Ureter (tissue), 1 donor: ENCODE measurements around the gene FOXD1. TPM values are rescaled to one million over a fixed set of nuclear protein-coding genes. Genes with fewer than 3 reads are reported as not detected.
"Not testable (repeated sequence)": the region's sequence is repeated elsewhere in the genome, so short reads cannot be mapped to it uniquely, and the experiment has no call there.

Source experiments
- DNase-seq: peaks from one replicate; pipeline ENCODE4 v3.0.0-alpha.2; 2020; ENCODE audit warnings: low spot score
- total RNA-seq: library from RNA; stranded (reverse); gene quantifications from one replicate; pipeline ENCODE4 v1.2.4, GENCODE V29; 2023
- donor health status: DM: yes; HTN: yes; CAD: no.

FOXD1 gene
- total RNA-seq = 1.1 TPM

DNA sequence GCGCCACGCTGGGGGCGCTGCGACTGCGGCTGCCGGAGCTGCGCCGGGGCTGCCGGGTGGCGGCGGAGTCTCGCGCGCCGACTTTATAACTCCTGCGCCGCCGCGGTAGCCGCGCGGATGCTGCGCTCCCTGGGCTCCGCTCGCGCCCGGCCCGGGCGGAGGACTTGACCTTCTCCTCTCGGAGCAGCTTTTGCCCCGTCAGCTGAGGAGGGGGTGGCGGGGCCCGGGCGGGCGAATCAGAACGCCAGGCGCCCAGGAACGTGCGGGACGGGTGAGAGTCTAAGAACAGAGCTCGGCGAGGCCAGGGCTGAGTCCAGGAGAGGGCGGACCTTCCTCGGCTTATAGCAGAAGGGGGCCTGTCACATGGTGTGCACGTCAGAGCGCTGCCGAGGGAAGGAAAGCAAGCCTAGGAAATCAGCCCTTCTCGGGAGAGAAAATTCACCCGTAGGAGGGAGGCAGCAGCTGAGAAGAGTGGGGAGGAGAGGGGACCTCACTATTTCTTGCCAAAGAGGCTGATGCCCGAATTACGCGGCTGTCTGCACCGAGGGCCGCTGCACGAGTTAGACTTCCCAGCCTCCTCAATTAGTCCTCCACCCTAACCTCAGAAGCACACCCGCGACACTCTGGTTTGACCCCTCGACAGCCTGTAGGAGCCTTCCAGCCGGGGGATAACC is at the start of gene FOXD1:
FOXD1 (minus strand) TSS at position 315 of the 674 bp plus-strand sequence. CDS start 415 bp downstream, outside the sequence.
- no peak for DNase-seq

DNA sequence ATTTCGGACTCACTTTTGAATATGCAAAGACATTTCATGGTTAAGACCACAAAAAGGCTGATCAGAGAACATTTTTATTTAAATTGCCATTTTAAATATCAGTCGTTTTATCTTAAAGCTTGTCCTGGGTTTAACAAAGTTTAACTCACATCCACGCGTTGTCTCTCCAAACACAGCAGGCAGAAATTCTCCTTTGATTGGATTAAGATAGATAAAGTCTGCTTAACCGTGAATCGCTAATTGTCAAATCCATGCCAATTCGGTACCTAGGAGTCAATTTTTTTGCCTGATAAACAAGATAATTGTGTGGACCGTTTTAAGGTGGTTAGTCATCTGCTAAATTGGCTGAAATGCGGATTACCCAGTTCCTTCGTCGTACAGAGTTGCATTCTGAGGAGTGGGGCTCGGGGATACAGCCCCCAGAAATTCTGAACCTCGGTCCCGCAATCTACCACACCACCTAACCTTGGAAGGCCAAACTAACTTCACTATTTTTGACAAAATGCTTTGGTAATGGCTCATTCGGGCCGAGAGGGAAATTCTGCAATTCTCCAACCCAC is 49.0 kb upstream of the FOXD1 start:
- no peak for DNase-seq

DNA sequence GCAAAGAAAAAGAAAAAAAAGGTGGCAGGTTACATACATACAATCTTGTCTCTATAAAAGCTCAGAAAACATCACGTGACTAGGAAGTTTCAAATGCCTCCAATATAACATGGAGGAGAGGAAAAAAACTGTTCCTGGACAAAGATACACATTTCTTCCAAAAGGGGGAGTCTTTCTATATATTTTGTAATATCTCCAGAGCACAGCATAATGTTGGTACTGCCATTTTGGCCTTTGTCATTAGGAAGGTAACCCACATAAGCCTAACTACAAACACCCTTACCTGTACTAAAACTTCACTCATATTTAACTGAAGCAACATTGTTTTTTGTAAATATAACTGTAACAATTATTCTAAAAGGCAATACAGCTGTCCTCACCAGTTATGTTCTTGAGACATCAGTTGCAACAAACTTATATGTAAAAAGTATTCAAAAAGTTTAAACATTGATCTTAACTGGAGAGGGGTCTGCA is 48.4 kb upstream of the FOXD1 start:
- DNase-seq = no peak

- no peak for DNase-seq
These were observed 47.3 kb upstream of the FOXD1 start for GRCh38 chr5:73495772-73496335.

GRCh38 chr5:73494721-73495120 is 46.1 kb upstream of the FOXD1 start:
- DNase-seq = no peak

DNA sequence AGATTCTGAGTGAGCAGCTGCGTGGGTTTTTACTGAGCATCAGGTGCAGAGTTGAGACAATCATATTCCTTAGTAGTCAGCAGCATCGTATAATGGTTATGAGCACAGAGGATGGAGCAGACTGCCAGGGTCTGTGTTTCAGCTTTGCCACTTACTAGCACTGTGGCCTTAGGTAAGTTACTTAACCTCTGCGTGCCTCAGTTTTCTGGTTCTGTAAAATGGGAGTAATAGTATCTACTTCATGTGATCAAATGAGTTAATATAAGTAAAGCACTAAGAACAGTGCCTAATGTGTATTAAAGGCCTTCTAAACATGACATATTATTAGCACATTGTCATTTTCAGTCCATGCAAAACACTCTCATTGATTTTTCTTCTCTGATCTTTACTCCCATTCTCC is 44.8 kb upstream of the FOXD1 start:
- DNase-seq = no peak

GRCh38 chr5:73491155-73491554 is 42.6 kb upstream of the FOXD1 start:
- no peak for DNase-seq

GRCh38 chr5:73490088-73490487 is 41.5 kb upstream of the FOXD1 start:
- DNase-seq = no peak

GRCh38 chr5:73488806-73489205 is 40.2 kb upstream of the FOXD1 start:
- DNase-seq = no peak

DNA sequence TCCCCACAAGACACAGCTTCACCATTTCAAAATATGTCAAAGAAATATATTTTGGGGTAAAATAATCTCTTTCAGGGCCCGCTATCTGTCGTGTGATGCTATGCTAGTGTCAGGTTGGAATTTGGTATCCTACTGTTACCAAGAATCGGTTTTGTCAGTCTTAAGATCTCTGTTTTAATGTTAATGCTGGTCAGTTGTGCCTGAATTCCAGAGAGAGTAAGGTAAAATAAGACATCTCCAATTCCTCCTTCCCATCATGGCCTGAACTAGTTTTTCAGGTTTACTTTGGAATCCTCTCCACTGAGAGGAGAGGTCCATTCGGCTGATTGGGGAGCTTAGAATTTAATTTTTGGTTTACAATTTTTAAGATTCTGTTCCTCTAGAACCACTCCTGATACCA is 39.2 kb upstream of the FOXD1 start:
- DNase-seq = no peak

DNA sequence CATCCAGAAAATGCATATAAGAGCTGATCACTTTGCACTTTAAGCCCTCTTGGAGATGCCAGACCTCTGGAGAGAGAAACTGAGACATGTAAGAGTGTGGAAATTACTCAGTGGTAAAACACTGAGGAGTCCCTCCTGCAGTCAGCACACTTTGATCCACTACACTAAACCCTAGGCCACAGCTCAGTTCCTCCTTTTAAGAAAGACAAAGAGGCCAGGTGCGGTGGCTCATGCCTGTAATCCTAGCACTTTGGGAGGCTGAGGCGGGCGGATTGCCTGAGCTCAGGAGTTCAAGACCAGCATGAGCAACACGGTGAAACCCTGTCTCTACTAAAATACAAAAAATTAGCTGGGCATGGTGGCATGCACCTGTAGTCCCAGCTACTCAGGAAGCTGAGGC is 38.7 kb upstream of the FOXD1 start:
- not testable (repeated sequence) for DNase-seq

GRCh38 chr5:73486119-73486899 is 37.7 kb upstream of the FOXD1 start:
- no peak for DNase-seq

GRCh38 chr5:73485715-73486114 is 37.1 kb upstream of the FOXD1 start:
- no peak for DNase-seq

DNA sequence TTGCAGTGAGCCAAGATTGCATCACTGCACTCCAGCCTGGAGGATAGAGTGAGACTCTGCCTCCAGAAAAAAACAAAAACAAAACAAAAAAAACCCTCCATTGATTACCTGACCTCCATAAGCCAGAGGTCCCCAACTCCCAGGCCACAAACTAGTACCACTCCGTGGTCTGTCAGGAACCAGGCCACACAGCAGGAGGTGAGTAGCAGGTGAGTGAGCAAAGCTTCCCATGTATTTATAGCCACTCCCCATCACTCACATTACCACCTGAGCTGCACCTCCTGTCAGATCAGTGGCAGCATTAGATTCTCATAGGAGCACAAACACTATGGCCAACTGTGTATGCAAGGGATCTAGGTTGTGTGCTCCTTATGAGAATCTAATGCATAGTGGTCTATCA is 35.9 kb upstream of the FOXD1 start:
- DNase-seq = no peak

DNA sequence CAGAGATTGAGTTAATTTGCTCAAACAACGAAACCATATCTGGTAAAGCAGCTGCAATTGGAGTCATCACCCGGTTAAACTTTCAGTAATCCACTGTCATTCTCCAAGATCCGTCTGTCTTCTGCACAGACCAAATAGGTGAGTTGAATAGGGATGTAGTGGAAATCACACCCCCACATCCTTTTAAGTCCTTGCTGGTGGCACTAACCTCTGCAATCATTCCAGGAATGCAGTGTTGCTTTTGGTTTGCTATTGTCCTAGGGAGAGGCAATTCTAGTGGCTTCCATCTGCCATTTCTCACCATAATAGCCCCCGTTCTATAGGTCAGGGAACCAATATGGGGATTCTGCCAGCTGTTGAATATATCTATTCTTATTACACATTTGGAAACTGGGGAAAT is 35.1 kb upstream of the FOXD1 start:
- no peak for DNase-seq

- no peak for DNase-seq
These were observed 34.0 kb upstream of the FOXD1 start for GRCh38 chr5:73482383-73483136.

DNA sequence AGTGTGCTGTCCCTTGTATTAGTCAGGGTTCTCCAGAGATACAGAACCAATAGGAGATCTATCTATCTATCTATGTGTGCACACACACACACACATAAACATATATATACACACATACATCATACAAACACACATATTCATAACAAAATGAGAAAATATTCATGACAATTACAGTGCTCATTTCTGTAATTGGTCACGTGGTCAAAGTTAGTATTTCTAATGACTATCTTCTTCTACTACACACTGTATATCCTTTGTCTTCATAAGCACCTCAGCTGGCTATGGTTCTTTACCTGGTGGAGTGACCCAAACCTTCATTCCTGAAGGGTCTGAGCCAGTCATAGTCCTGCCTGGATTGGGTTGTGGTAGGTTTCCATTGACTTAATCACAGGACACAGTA is 31.9 kb upstream of the FOXD1 start:
- DNase-seq = no peak

DNA sequence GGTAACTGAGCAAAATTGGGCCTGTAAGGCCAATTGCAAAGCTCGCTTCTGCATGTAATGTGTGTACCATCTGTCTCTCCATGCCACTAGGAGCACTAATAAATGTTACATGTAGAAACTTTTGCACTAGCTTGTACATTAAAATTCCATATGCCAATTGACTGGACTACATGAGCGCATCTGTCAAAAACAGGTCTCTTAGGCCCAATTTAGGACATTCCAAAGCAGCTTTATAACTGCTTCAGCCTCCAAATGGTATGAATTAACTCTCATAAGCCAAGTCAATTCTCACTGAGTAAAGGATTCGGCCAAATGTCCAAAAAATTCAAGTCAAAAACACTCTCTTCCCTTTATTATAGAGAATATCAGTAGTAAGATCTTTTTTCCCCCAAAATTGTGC is 23.5 kb upstream of the FOXD1 start:
- DNase-seq = no peak

- no peak for DNase-seq
These were observed 23.1 kb upstream of the FOXD1 start for GRCh38 chr5:73471654-73472053.

DNA sequence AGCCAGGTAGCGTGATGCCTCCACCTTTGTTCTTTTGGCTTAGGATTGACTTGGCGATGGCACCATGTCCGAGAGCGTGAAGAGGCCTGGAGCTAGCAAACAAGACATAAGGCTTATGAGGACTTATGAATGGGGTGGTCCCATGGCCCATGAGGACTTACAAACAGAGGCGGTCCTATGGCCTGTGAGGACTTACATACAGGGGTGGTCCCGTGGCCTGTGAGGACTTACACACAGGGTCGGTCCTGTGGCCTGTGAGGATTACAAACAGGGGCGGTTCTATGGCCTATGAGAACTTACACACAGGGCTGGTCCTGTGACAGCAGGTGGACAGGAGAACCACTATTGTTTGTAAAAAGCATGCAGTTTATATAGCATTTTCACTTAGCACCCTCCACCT is 21.3 kb upstream of the FOXD1 start:
- no peak for DNase-seq

DNA sequence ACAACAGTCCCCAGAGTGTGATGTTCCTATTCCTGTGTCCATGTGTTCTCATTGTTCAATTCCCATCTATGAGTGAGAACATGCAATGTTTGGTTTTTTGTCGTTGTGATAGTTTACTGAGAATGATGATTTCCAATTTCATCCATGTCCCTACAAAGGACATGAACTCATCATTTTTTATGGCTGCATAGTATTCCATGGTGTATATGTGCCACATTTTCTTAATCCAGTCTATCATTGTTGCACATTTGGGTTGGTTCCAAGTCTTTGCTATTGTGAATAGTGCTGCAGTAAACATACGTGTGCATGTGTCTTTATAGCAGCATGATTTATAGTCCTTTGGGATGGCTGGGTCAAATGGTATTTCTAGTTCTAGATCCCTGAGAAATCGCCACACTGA is 20.1 kb upstream of the FOXD1 start:
- not testable (repeated sequence) for DNase-seq
